ENCODE results near the gene EXOC4.
"Not testable (repeated sequence)": the region's sequence is repeated elsewhere in the genome, so short reads cannot be mapped to it uniquely, and the experiment has no call there.

EXOC4 gene

DNA sequence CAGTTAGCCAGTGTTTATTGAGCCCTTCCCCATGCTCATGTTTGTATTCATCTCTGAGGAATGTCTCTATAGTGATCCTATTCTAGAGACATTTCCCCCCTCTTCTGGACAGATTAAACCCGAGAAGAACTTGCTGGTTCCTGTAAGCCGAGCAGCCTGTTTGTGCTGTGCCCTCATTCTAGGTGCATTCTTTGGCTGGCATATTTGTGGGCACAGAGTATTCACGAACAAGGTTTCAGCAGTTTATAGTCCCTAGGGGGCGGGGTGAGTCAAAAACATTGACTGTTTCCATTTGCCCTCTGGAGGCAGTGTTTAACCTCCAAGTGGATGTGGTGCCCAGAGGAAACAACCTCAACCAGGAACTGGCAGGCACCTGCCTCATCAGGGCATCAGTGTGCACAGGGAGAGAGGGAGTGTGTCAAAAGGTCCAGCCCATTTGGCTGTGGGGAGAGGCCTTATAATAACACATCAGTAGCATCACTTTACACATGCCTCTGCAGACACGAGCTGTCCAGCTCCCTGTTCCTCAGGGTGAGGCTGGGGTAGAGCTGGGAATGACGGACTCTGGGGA lies 600.9 kb downstream of the EXOC4 start:
- no peak for DNase-seq

- no peak for DNase-seq
Observed at GRCh38 chr7:133854739-133855138, 601.9 kb downstream of the EXOC4 start.

DNA sequence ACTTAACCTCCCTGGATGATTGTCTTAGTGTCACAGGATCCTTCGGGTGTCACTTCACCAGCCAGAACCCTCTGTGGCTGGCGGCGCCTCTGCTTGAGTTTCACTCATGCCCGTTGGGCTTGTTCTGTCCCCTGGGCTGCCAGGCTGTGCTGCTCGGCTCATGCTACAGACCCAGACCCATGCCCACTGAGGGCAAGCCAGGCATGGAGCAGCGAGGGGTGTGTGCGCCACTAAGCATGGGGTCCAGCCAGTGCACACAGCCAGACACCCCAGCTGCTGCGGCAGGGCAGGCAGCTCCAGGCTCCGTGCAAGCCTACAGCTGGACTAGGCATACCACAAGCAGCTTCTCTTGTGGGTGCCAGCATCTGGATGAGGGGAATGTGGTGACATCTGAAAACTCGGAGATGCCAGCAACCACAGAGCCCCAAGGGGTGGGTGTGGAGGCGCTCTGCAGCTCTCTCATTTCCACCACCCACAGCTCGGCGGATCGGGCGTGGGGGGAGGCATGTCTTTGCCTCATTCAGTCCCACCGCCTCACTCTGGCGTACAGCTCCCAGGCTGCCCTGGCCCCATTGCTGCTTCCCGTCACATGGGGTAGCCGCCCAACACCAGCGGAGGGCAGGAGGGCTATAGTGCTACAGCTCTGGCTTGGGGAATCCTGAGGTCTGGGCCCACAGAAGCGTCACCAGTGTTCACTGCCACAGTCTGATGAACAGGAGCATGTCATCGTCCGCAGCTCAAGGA lies 604.7 kb downstream of the EXOC4 start:
- no peak for DNase-seq

DNA sequence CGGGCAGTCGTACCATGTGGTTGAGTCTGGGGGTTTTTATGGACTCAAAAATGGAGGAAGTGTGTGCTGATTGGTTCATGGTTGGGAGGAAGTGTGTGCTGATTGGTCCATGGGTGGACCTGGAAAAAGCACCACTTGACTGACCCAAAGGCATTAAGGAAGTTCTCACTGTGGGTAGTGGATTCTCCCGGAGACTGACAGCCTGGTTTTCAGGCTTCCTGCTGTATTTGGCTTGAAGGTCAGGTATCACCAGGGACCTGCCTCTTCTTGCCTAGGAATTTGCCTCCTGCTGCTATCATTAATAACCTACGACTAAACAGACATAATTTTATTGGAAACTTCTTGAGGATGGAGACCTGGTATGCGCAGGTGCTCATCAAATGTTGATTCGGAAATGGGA lies 605.4 kb downstream of the EXOC4 start:
- DNase-seq, result no peak

GRCh38 chr7:133859231-133859630 lies 606.4 kb downstream of the EXOC4 start:
- DNase-seq, result no peak

GRCh38 chr7:133859871-133860450 lies 607.1 kb downstream of the EXOC4 start:
- no peak for DNase-seq

- no peak for DNase-seq
Observed at GRCh38 chr7:133860628-133861335, 607.9 kb downstream of the EXOC4 start.

GRCh38 chr7:133861876-133862275 lies 609.0 kb downstream of the EXOC4 start:
- DNase-seq, result no peak

DNA sequence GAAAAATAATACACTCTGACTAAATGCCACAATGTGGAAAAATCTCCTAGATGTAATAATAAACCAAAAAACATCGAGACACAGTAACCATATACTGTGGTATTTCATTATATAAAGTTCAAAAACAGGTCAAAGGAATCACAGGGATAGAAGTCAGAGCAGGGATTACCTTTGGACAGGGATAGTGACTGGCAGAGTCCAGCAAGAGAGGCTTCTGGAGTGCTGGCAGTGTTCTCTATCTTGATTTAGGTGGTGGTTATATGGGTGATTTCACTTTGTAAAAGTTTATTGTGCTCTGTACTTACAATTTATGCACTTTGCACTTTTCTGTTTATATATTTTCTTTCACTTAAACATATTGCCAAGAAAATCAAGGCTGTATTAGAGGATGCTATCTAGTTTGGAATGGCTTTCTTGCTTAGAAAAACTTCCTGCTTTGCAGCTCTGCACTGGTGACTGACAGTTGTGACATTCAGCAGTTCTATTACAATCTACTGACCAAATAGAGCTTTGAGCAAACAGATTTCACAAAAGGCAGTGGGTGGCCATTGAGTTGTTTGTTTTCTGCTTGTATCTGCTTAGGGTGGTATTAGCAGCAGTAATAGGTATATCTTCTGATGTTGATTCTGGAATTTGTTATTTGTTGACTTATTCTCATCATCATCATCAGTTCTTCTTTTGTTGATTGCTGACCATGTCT lies 610.6 kb downstream of the EXOC4 start:
- DNase-seq, result no peak

GRCh38 chr7:133869556-133869955 lies 616.7 kb downstream of the EXOC4 start:
- no peak for DNase-seq

DNA sequence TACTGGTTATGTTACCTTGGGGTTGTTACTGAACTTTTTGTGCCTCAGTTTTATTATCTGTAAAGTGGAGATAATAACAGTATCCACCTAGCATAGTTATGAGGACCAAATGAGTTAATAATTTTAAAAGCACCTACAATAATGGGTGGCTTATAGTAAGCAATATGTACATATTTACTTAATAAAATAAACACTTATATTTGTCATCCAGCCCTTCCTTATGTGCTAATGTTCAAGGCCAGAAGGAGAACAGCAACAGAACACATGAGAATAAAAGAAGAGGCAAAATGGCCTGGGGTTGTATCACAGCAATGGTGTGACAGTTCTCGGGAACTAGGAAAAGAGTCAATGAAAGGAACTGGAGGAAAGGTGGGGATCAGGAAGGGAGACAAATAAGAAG lies 618.9 kb downstream of the EXOC4 start:
- DNase-seq, result no peak

GRCh38 chr7:133873187-133873586 lies 620.3 kb downstream of the EXOC4 start:
- no peak for DNase-seq

GRCh38 chr7:133873631-133874030 lies 620.8 kb downstream of the EXOC4 start:
- no peak for DNase-seq

- DNase-seq, result no peak
Observed at GRCh38 chr7:133883591-133883990, 630.7 kb downstream of the EXOC4 start.

GRCh38 chr7:133885213-133885612 lies 632.3 kb downstream of the EXOC4 start:
- no peak for DNase-seq

DNA sequence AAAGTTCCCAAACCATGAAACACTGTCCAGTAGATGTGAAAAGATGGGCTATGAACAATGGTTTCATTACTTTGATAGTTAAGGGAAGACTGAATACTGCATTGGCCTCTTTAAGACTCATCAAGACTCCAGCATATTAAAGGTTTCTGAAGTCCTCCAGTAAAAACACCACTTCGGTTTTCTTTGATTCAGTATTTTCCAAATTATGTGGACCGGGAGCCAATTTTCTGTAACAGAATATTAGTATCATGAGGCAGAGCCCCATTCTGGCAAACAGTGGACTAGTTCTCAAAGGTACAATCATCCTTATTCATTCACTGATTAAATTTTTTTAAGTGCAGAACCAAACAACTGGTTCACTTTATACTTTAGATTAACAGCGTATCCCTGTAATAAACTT lies 633.2 kb downstream of the EXOC4 start:
- DNase-seq, result no peak

DNA sequence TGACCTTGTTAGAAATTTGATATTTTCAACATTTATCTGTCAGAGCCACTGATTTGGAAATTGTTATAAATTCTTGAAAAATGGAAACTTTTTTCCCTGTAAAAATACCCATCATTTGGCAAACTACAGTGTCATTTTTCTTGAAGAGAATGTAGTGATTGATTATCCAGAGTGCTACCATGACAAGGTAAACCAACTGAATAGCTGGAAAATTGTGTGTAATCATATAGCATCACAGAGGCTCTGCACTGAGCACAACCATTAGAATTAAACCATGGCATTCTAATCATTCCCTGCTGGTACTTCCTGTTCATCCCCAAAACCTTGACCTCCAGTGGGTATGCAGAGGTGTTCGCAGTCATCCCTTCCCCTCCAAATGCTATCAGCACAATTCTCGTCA lies 633.9 kb downstream of the EXOC4 start:
- no peak for DNase-seq

GRCh38 chr7:133887459-133887858 lies 634.6 kb downstream of the EXOC4 start:
- DNase-seq, result no peak

GRCh38 chr7:133888061-133888930 lies 635.4 kb downstream of the EXOC4 start:
- DNase-seq, result no peak

DNA sequence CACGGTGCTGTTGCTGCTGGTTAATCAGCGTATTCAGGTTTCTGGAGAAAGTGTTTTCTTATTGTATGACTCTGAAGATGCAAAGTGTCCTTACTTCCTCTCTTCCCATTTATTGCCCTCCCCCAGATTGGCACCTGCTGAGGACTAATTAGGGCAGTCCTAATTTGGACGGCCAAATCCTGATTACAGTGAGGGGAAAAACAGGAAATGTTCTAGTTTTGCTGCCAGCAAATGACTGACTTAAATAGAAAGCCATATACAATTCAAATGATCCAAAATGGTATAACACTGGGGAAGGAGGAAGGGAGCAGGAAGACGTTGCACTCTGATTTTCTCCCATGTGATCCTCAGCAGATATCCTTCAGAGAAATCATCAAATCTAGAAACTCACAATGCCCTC lies 651.9 kb downstream of the EXOC4 start:
- no peak for DNase-seq

GRCh38 chr7:133906553-133906952 lies 653.7 kb downstream of the EXOC4 start:
- not testable (repeated sequence) for DNase-seq

GRCh38 chr7:133910761-133911160 lies 657.9 kb downstream of the EXOC4 start:
- no peak for DNase-seq

Data from activated CD8-positive, alpha-beta memory T cell treated with anti-CD3 and anti-CD28 coated beads for 24 hours (primary cell).